K562 treated with DMSO at 1 percent for 24 hours (cell line): Measurements from ENCODE around the gene UBE4A. TPM values are rescaled to one million over a fixed set of nuclear protein-coding genes. Genes with fewer than 3 reads are reported as not detected.

ENCODE experiments used
- total RNA-seq: library from RNA; unstranded; fragments of 300-600 nt; gene quantifications from 2 replicates; pipeline ENCODE4 v1.2.3, GENCODE V29; 2022; ENCODE audit warnings: low read depth; ENCODE audit not compliant: insufficient read depth

Gene UBE4A
- total RNA-seq, result 16.9 and 18.6 TPM in 2 replicates

GRCh38 chr11:118359295-118359958 lies at the start of gene UBE4A:
UBE4A (plus strand) TSS chr11:118359600; CDS start chr11:118365081, 5,481 bp downstream.

GRCh38 chr11:118342503-118343161 lies 16.8 kb upstream of the UBE4A start, which contains the start of gene CD3D:
CD3D (minus strand) TSS chr11:118342705; CDS start chr11:118342607, 98 bp downstream.

GRCh38 chr11:118343981-118344515 lies 15.4 kb upstream of the UBE4A start, which contains the start of gene CD3G:
CD3G (plus strand) TSS chr11:118344344; CDS start chr11:118344424, 80 bp downstream.

DNA sequence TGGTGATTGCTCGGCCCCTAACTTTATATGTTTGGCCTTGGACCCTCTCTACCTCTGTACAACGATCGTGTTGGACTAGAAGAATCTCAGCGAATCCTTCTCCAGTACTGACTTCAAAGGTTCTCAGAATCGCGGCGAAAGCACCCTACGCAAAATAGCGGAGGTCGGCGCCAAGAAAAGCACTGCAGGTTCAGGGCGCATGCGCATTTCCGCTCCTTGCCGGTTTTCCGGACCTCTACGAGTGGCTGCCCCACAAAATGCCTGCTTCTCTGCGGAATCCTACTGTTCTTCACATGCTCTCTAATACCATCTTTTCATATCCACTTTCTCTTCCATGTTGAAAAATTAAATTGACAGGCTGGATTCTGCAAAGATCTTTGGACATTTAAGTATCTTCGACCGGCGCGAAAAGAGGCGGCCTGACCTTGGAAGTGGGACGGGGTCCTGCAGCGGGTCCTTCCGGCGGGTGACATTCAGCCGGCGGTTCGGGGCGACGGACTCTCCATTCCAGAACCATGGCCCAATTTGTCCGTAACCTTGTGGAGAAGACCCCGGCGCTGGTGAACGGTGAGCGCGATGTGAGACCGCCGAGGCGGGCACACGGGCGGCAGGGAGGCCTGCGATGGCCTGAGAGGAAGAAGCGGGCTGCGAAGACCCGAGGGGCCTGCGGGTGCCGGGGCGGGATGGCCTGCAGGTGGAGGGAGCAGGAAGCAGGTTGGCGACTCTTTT lies 41.9 kb downstream of the UBE4A start, which contains the start of gene ATP5MG:
TSS of gene ATP5MG (plus strand) at position 456 of the 729 bp plus-strand sequence. CDS start at position 516, 60 bp downstream.

GRCh38 chr11:118435893-118436624 lies 76.7 kb downstream of the UBE4A start, which contains the start of gene KMT2A:
KMT2A (plus strand) TSS chr11:118436492; CDS start chr11:118436513, 21 bp downstream.

Other genes starting within 250 kb of the UBE4A start
- 0.06 TPM in 1 of 2 replicates, not detected in the other for gene SCN4B, start 206.8 kb upstream of the UBE4A start, total RNA-seq
- gene SCN2B, start 183.0 kb upstream of the UBE4A start, total RNA-seq, result not detected in 2 replicates
- 0.39 and 1.3 TPM in 2 replicates for gene JAML, start 134.6 kb upstream of the UBE4A start, total RNA-seq
- 2.7 and 4.1 TPM in 2 replicates for gene MPZL3, start 107.2 kb upstream of the UBE4A start, total RNA-seq
- 0.53 and 0.58 TPM in 2 replicates for gene MPZL2, start 95.3 kb upstream of the UBE4A start, total RNA-seq
- gene CD3E, start 54.9 kb upstream of the UBE4A start, total RNA-seq, result 0.80 and 2.2 TPM in 2 replicates
- 14.2 and 19.0 TPM in 2 replicates for gene CD3D, start 16.9 kb upstream of the UBE4A start, total RNA-seq
- gene CD3G, start 15.3 kb upstream of the UBE4A start, total RNA-seq, result 0.19 and 0.28 TPM in 2 replicates
- gene ATP5MG, start 42.0 kb downstream of the UBE4A start, total RNA-seq, result 149 and 155 TPM in 2 replicates
- gene KMT2A, start 76.9 kb downstream of the UBE4A start, total RNA-seq, result 17.9 and 18.5 TPM in 2 replicates
- gene TTC36, start 167.9 kb downstream of the UBE4A start, total RNA-seq, result 3.9 and 5.3 TPM in 2 replicates
- gene TMEM25, start 171.6 kb downstream of the UBE4A start, total RNA-seq, result 11.7 and 17.1 TPM in 2 replicates
- 20.9 and 21.6 TPM in 2 replicates for gene IFT46, start 206.3 kb downstream of the UBE4A start, total RNA-seq
- 98.4 and 105 TPM in 2 replicates for gene ARCN1, start 212.8 kb downstream of the UBE4A start, total RNA-seq
- gene PHLDB1, start 248.0 kb downstream of the UBE4A start, total RNA-seq, result 34.6 and 35.9 TPM in 2 replicates